ENCODE results near the gene BRD2. TPM values are rescaled to one million over a fixed set of nuclear protein-coding genes. Genes with fewer than 3 reads are reported as not detected.

Gene BRD2
- total RNA-seq, 1 experiment from 2014 or later = 171 TPM

DNA sequence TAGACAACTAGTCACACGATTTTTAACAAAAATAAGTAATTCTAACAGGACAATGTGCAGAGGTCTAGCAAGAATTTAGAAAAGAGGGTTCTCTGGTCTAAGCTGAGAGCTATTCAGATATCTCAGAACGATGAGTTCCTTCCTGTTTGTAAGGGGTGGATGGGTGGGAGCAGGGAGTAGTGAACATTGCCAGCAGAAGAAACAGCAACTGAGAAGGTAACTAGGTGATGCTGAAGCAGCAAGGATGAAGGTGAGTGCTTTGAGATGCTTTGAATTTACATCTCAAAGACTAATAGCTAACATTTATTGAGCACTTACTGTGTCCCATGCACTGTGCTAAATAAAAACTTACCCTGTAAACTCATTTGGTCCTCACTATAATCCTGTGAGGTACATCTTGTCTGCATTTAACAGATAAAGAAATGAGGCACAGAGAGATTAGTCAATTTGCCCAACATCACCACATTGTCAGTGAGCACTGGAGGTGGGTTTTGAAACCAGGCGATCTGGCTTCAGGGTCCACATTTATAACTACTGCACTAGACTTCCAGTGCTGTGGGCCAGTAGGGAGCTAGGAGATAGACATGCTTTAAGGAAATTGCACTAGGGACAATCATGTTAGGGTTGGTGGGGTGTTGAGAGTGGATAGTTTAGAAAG, 15.7 kb downstream of the BRD2 start:
- Histone ChIP-seq H3K9me3 (ENCODE audit: low read length) (no peaks in the 10 kb centered on the region), H3K4me1 (ENCODE audit: insufficient read depth, low read length) (peaks cover 8% of the 10 kb centered on the region; the same call in 1 of the 2 replicates), H2AFZ (ENCODE audit: low read length) (no peak overlapping the region), H3K9ac (ENCODE audit: low read length) (no peak overlapping the region), H3K79me2 (ENCODE audit: low read length) (peaks cover 15% of the 10 kb centered on the region; the same call in 1 of the 2 replicates), H3K27me3 (ENCODE audit: low read length) (no peaks in the 10 kb centered on the region), H4K20me1 (ENCODE audit: low read length) (peaks cover 50% of the 10 kb centered on the region), H3K27ac (ENCODE audit: low read length) (no peak overlapping the region), H3F3A (ENCODE audit: low read length, unreplicated experiment) (peaks cover 40% of the 10 kb centered on the region), H3K4me3 (ENCODE audit: low read length) (no peak overlapping the region), H3K9me2 (replicated peaks; ENCODE audit: low read length) (no peaks in the 10 kb centered on the region), H3K4me2 (ENCODE audit: low read length) (peak overlapping the region; percentile 13; the same call in 1 of the 2 replicates), H3K36me3 (ENCODE audit: low read depth, low read length) (peaks cover 25% of the 10 kb centered on the region)
- ChIA-PET CTCF (interaction anchor here (0.5 to 3.3 kb wide), 29 partner anchors 10 to 789 kb away, joined by 3 to 74 read pairs (median 6); partner anchors contain the start of genes HLA-DMA, HLA-DMB, PSMB9 and TAP1), POLR2A (ENCODE audit: unreplicated experiment) (interaction anchor here (0.6 to 2.0 kb wide), 4 partner anchors 13 to 66 kb away, joined by 4 to 59 read pairs (median 6); no protein-coding TSS in a partner anchor)
- peak; percentile 25 for ATAC-seq
- no TSS peak for BruUV-seq (replicated peaks)
- TF ChIP-seq EZH2phosphoT487 (IDR thresholded peaks at IDR 0.05; ENCODE audit: borderline replicate concordance, low read length) (no peak), EZH2 (IDR thresholded peaks at IDR 0.05; ENCODE audit: low read length, unreplicated experiment) (no peak)
- TF ChIP-seq, protein P1, sequence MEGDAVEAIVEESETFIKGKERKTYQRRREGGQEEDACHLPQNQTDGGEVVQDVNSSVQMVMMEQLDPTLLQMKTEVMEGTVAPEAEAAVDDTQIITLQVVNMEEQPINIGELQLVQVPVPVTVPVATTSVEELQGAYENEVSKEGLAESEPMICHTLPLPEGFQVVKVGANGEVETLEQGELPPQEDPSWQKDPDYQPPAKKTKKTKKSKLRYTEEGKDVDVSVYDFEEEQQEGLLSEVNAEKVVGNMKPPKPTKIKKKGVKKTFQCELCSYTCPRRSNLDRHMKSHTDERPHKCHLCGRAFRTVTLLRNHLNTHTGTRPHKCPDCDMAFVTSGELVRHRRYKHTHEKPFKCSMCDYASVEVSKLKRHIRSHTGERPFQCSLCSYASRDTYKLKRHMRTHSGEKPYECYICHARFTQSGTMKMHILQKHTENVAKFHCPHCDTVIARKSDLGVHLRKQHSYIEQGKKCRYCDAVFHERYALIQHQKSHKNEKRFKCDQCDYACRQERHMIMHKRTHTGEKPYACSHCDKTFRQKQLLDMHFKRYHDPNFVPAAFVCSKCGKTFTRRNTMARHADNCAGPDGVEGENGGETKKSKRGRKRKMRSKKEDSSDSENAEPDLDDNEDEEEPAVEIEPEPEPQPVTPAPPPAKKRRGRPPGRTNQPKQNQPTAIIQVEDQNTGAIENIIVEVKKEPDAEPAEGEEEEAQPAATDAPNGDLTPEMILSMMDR (conservative IDR thresholded peaks at IDR 0.05; ENCODE audit: low read depth, low read length) = no peak
- intact Hi-C loops (cut with micrococcal nuclease) = loop anchor here (1.0 to 5.0 kb wide), 4 partner anchors 17 to 147 kb away; partner anchors contain the start of gene TAP2
- DNase-seq = no peak

DNA sequence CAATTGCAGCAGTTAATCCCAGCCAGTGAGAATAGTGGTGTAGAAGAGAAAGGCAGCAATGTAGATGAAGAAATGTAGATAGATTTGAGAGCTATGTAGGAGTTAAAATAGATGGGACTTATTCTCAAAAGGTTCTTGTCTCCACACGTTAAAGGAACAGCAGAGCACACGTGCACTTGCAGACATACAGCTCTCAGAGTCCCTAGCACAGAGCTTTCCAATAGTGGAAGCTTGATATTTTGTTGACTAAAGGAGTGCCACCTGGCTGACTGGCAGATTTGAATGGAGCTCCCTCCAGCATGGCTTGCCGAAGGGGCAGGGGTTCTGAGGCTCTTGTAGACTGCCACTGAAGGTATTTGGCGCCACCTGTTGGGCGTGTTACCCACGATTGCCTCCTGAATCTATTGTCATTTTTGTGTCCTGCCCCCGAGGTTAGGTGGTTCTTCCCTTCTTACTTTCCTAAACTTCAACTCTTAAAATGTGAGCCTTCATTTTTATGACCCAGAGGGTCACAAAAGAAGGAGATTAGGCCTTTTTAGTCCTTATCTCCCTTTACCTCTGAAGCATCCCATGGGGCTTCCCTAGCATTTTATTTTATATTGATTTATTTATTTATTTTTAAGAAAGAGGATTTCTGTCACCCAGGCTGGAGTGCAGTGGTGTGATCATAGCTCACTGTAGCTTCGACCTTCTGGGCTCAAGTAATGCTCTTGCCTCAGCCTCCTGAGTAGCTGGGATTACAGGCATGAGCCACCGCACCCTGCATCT, 16.4 kb downstream of the BRD2 start:
- no peak overlapping the region for H3K27ac ChIP-seq (ENCODE audit: low read length)
- H2AFZ ChIP-seq (ENCODE audit: low read length) = no peak overlapping the region
- no peaks in the 10 kb centered on the region for H3K9me2 ChIP-seq (replicated peaks; ENCODE audit: low read length)
- TF ChIP-seq, protein P1 (conservative IDR thresholded peaks at IDR 0.05; ENCODE audit: low read depth, low read length) = peak; percentile 94
- no peak for TF ChIP-seq EZH2 (IDR thresholded peaks at IDR 0.05; ENCODE audit: low read length, unreplicated experiment)
- H3K9me3 ChIP-seq (ENCODE audit: low read length) = no peaks in the 10 kb centered on the region
- ATAC-seq = peak; percentile 95
- DNase-seq = peak; percentile 95
- H3K79me2 ChIP-seq (ENCODE audit: low read length) = peaks cover 8% of the 10 kb centered on the region; the same call in 1 of the 2 replicates
- peak overlapping the region; percentile 13; the same call in 1 of the 2 replicates for H3K4me2 ChIP-seq (ENCODE audit: low read length)
- BruUV-seq (replicated peaks) = no TSS peak
- no peaks in the 10 kb centered on the region for H3K27me3 ChIP-seq (ENCODE audit: low read length)
- POLR2A ChIA-PET (ENCODE audit: unreplicated experiment) = interaction anchor here (0.6 to 2.0 kb wide), 4 partner anchors 13 to 66 kb away, joined by 4 to 59 read pairs (median 6); no protein-coding TSS in a partner anchor
- peaks cover 18% of the 10 kb centered on the region for H3K36me3 ChIP-seq (ENCODE audit: low read depth, low read length)
- peaks cover 43% of the 10 kb centered on the region for H4K20me1 ChIP-seq (ENCODE audit: low read length)
- peaks cover 39% of the 10 kb centered on the region for H3F3A ChIP-seq (ENCODE audit: low read length, unreplicated experiment)
- peaks cover 8% of the 10 kb centered on the region; the same call in 1 of the 2 replicates for H3K4me1 ChIP-seq (ENCODE audit: insufficient read depth, low read length)
- intact Hi-C loops (cut with micrococcal nuclease) = loop anchor here (1.0 to 5.0 kb wide), 4 partner anchors 18 to 148 kb away; partner anchors contain the start of gene TAP2
- H3K9ac ChIP-seq (ENCODE audit: low read length) = no peak overlapping the region
- H3K4me3 ChIP-seq (ENCODE audit: low read length) = no peak overlapping the region
- CTCF ChIA-PET = interaction anchor here (0.5 to 3.3 kb wide), 30 partner anchors 10 to 789 kb away, joined by 3 to 74 read pairs (median 6); partner anchors contain the start of genes HLA-DMA, HLA-DMB, PSMB9 and TAP1
